Stimulated activated CD8-positive, alpha-beta memory T cell treated with anti-CD3 and anti-CD28 coated beads, Interleukin-12 subunit alpha, Interleukin-12 subunit beta, amount 100 ng/mL, for 4 hours (primary cell): ENCODE measurements around the gene BDKRB1.
"Not testable (repeated sequence)": the region's sequence is repeated elsewhere in the genome, so short reads cannot be mapped to it uniquely, and the experiment has no call there.

Experiments
- DNase-seq: peaks from one replicate; pipeline ENCODE4 v3.0.0-alpha.2; 2020; ENCODE audit warnings: low read depth

BDKRB1 gene

DNA sequence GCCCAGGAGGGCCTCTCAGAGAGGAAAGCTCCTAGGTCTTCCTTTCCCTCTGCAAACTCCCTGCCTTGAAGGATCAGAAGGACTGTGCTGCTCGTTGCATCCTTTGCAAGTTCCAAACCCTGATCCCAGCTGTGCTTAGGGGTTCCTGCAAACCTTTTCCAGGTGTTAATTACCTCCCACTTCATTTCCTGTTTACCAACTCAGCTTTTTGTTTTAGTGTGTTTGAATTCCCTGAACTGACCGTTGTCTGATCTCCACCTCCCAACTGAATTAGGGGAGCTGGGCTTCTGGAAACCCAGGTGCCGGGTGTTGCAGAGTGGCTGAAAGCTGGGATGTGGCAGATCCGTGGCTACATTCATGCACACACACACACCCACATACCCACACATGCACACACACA lies 20.6 kb upstream of the BDKRB1 start:
- DNase-seq = no peak

DNA sequence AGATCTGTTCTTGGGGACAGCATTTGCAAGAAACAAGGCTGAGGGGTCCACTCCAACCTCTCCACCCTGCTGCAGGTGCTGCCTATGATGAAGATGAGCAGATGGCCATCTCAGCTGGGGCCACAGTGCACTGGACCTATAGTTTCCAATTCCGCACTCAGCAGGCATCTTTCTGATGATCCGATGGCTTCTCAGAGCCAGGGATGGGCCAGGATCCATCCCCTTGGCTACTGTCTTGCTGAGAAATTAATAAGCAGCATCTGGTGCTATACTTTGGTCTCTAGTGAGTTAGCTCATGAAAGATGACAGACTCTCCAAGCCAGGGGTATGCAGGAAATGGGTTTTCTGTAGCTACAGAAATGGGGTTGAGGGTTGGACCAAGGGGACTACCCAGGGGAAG lies 18.4 kb upstream of the BDKRB1 start:
- DNase-seq = no peak

DNA sequence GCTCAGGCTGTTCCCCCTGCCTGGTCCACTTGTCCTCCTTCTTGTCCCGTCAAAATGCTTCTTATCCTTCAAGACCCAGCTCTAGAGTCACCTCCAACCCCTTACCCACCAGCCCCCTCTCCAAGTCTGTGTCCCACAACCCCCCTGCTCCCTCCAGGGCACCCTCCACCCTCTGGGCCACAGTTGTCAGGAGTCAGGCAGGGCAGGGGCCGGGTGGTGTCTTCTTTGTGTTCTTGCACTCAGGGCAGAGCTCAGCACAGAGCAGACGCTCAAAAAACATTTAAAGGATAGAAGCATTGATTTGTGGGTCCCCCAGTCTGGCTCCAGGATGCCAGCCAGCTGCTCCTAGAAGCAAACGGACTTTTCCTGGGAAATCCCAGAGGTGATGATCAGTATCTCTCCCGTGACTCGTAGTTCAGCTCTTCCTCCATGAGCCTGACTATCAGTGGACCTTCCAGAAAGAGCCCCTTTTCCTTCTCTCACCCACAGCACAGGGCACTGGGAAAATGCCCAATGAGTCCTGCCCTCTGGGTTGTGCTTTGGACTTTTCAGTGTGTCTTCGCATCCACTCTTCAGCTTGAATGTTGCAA lies 17.2 kb upstream of the BDKRB1 start:
- DNase-seq = no peak

DNA sequence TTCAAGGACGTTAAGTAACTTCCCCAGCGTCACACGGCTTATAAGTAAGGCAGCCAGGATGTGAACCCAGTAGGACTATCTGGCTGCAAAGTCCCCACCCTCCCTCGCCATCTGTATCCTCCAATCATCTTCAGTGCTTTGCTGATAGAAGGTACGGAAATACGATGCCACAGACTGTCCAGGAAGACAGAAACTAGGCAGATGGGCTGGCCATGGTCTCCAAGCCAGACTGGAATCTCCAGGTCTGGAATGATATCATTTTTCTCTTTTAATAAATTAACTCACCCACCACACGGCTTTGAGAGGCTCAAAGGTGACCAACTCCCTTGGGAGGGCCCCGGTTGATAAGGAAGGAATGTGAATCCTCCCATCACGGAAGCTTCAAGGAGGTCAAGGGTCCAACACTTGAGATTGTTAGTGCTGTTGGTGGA lies 16.3 kb upstream of the BDKRB1 start:
- no peak for DNase-seq

DNA sequence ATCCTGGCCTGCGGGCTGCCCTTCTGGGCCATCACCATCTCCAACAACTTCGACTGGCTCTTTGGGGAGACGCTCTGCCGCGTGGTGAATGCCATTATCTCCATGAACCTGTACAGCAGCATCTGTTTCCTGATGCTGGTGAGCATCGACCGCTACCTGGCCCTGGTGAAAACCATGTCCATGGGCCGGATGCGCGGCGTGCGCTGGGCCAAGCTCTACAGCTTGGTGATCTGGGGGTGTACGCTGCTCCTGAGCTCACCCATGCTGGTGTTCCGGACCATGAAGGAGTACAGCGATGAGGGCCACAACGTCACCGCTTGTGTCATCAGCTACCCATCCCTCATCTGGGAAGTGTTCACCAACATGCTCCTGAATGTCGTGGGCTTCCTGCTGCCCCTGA lies 15.4 kb upstream of the BDKRB1 start:
- no peak for DNase-seq

DNA sequence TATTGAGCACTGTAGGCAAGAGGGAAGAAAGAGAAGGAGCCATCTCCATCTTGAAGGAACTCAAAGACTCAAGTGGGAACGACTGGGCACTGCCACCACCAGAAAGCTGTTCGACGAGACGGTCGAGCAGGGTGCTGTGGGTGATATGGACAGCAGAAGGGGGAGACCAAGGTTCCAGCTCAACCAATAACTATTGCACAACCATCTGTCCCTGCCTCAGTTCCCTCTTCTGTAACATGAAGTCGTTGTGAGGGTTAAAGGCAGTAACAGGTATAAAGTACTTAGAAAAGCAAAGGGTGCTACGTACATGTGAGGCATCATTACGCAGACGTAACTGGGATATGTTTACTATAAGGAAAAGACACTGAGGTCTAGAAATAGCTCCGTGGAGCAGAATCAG lies 13.9 kb upstream of the BDKRB1 start:
- DNase-seq = no peak

DNA sequence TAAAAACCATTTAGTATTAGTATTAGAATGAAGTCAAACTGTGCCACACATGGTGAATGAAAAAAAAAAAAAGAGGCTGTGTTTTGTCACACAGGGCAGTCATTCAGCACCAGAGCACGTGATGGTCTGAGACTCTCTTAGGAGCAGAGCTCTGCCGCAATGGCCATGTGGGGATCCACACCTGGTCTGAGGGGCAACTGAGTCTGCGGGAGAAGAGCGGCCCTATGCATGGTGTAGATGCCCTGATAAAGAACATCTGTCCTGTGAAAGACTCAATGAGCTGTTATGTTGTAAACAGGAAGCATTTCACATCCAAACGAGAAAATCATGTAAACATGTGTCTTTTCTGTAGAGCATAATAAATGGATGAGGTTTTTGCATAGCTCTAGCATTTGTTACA lies 12.2 kb upstream of the BDKRB1 start:
- no peak for DNase-seq

DNA sequence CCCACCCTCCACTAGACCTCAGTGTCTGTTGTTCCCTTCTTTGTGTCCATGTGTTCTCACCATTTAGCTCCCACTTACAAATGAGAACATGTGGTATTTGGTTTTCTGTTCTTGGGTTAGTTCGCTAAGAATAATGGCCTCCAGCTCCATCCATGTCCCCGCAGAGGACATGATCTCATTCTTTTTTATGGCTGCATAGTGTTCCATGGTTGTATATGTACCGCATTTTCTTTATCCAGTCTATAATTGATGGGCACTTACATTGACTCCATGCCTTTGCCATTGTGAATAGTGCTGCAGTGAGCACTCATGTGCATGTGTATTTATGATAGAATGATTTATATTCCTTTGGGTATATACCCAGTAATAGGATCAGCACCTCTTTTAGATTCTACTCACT lies 10.9 kb upstream of the BDKRB1 start:
- DNase-seq = not testable (repeated sequence)

DNA sequence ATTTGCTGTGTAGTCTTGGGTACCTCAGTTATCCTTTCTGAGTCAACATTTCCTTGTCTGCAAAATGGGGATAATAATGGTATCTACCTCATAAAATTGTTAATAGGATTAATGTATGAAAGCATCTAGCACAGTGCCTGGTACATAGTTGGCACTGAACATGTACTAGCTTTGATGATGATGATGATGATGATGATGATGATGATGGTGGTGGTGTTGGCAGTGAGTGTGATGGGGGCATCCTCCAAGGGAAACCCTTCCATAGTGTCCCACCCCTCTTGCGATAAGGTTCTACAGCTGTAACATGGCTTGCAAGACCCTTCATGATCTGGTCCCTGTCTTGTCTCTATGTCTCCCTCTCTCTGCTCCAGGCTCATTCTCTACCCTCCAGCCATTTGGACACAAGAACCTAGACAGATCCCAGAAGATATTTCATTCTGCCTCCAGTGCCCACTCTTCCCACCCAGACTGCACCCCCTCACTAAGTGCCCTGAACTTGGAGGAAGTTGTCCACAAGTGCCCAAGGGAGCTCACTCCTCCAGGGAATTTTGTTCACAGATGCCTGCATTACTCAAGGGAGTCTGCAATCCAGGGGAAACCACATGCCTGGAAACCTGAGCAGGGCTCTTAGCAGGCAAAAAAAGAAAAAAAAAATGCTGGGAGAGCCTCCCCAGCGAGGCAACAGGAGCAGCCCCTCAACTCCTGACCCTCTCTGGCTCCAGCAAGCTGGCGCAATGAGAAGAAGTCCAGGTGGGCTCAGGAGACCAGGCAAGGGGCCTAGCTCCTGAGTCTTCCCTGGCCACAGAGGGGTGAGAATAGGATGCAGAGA lies 10.1 kb upstream of the BDKRB1 start:
- no peak for DNase-seq

DNA sequence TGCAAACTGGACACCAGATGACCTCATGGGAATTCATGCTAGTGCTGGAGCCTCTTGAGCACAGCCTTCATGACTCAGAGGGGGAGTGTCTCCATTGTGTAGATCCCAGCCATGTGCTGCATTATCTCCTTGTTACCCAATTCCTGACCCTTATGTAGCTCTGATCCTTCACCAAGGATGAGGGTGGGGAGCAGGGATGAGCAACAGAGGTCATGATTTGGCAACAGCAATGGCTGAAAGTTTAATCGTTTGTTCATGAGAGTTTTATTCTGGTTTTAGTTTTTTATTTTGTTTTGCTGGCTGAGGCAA lies 9.5 kb upstream of the BDKRB1 start:
- no peak for DNase-seq

DNA sequence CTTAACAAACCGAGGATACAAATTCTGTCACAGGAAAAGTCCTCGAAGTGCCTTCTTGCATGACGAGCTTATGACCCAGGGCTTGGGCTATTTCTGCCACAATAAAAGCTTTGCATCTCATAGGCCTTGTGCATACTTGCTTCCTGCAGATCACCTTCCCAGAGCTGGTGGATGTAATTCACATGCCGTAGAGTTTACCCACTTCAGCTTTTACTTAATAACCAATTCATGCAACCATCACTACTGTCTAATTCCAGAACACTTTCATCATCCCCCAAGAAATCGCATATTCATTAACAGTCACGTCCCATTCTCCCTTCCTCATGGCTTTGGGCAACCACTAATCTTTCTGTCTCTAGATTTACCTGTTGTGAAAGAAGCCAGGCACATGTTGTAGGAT lies 9.0 kb upstream of the BDKRB1 start:
- DNase-seq = no peak

DNA sequence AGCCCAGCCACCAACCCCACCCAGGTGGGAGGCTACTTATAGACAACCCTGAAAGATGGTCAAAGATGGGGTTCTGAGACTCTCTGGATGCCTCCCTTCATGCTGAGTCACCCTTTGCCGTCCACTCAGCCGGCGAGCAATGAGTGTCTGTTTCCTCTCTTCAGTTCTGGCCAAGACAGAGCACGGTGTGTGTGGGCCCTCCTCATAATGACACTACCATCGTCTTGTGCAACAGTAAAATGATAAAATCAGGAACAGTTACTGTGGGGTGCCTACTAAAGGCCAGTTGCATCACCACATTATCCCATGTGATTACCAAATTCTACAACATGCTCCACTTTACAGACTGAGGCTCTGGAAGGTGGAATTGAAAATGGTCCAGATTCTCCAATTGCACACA lies 7.0 kb upstream of the BDKRB1 start:
- DNase-seq = no peak

DNA sequence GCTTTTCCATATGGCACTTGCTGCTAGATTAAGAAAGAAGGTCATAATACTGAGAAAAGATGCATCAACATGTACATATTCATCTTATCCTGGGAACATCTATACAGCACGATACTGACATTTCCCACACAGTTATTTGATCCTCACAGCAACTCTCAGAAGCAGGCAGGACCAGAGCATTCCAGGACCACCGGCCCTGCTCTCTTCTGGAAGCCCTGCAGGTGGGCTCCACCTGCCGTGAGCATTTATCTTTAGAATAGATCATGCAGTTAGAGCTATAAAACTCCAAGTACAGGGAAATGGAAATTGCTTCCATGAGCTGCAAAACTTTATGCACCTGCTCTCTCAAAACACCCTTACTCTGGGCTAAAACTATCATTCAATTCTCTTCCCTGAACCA lies 5.5 kb upstream of the BDKRB1 start:
- DNase-seq = no peak

DNA sequence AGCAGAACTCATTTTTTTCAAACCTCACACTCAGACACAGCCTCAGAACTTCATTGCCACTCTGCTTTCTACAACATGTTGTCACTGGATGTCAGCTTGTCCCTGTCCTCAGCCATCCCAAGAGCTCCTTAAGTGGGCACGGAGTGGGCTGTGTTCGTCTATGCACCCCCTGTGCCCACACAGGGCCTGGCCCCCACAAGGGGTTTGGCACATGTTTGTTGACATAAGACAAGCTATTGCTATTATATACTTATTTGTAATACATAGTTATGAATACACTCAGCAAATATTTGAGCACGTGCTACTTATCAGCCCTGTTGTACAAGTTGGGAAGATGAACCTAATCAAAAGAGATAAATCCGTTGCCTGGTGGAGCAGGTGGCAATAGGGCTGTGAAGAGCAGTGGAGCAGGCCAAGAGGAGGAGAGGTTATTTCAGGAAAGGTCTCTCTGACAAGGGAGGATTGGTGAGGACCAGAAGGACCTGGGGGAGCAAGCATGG lies 4.3 kb upstream of the BDKRB1 start:
- DNase-seq = no peak

DNA sequence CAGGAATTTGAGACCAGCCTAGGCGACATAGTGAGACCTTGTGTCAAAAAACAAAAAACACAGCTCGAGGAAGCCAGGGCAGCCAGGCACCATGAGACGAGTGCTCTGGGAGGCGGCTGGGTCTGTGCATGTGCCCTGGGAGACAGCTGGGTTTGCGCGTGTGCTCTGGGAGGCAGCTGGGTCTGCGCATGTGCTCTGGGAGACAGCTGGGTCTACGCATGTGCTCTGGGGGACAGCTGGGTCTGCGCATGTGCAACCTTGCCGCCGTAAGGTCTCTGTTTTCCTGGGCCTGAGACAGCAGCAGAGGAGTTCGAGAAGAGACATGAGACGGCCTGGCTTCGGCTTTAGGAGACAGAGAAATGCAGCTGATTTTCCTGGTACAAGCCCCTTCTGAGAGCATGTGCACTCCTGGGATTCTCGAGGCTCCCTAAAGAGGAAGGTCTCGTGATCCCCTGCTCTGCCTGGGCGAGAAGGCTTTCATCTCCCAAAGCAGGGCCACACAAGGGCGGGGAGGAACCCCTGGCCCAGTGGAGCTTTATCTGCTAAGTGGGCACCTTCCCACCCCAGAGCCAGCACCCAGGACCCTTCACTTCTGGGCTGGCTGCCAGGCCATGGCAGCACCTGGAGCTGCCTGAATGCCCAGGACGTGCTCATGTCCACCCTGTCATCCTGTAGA lies 3.5 kb upstream of the BDKRB1 start:
- DNase-seq = no peak

DNA sequence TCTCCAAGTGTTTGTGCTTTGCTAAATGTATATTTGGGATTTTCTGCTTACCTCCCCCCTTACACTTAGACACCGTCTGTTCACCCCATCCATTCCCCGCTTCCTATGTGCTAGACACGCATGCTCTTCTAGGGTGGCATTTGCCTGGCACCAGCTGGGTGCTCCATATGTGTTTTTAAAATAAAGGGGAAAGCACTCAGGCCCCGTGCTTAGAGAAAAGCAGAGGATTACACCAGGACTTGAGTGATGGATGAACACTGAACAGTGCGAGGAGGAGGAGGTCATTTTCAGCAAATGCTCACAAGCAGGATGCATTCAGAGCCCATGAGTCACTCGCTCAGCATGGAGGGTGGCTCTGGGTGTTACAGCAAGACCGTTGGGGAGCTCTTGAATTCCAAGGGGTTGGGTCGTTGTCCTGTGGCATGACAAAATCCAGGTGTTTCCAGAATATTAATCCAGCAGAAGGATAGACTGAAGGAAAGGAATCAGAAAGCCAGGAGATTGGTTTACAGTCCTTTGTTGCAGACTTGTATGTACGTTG lies 2.9 kb upstream of the BDKRB1 start:
- DNase-seq = no peak

DNA sequence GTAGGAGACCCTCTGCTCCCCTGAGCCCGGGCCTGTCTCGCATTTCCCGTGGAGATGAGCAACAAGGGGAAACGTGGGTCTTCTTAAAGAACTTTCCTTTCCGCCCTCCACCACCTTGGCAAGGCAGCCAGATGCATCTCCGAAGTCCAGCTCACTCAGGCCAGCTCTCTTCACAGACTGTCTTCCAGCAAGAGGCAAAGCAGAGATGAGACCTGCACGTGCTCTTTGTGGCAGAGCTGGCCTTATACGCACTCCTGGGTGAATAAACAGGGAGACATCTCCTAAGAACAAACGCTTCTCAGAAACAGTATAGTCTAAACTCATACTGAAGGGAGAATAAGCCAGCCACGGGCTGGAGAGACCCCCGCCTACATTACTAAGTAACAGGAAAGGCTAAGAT lies 1.3 kb upstream of the BDKRB1 start:
- DNase-seq = no peak

DNA sequence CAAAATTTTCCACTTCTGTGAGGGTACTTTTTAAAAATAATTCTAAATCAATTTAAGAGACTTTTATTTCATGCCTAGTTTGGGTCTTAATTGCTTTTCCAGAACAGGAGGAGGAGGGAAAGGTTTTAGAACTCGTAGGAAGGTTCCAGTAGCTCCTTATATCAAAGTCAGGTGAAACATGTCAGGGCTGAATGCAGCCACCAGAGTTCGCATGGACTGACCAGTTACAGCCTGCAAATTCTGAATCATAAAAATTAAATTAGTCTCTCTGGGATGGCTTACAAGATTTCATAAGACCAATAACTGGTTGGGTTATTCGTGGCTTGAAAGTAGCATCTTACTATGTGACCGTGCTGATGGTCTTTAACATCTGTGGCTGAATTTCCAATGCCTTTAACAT lies 397 bp downstream of the BDKRB1 start:
- DNase-seq = no peak

DNA sequence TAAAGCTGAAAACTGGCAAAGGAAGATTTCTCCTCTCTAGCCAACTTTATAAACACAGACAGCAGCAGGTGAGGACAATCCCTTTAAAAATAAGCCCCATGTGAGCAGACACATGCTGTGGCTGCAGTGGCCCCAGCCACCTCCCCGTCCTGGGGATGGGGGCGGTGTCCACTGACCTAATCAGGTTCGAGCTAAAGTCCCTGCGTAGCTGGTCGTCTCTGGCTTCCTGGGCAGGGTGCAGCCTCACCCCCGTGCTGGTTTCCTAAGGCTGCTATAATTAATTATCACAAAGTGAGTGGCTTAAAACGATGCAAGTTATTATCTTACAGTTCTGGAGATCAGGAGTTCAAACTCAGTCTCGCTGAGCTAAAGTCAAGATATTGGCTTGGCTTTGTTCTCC lies 1.0 kb downstream of the BDKRB1 start:
- no peak for DNase-seq

DNA sequence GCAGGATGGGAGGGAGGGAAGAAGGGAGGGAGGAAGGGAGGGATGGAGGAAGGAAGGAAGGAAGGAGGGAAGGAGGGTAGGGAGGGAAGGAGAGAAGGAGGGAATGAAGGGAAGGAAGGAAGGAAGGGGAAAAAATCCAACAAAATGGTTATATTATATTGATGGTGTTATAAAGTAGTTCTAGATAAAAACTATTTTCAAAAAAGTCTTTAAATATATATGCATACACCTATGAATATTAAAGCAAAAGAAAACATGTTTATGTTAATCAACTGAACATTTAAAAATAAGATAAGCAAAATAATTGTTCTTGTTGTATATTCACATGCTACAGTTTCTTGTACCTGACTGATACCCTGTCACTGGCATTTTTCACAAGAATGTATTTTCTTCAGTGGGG lies 1.9 kb downstream of the BDKRB1 start:
- DNase-seq = no peak

DNA sequence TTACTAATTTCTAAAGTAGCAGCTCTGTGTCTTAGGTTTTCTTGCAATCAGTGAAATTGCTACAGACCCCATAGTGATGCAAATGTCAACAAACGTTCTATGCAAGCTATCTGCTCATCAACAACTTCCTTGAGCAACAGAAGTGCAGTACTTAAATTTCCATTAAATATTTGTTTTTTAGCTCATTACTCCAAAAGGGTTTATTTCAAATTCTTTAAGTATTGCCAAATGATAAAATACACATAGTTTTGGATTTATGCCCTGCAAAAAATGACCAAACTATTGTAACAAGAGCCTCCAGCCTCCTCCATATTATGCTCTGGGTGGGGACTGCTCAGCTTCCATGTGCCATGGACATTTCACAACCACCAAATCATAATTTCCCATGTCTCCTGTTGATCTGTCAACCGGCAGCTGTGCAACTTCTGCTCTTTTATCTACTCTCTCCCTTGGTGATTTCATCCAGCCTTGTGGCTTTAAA lies 4.4 kb downstream of the BDKRB1 start:
- no peak for DNase-seq

DNA sequence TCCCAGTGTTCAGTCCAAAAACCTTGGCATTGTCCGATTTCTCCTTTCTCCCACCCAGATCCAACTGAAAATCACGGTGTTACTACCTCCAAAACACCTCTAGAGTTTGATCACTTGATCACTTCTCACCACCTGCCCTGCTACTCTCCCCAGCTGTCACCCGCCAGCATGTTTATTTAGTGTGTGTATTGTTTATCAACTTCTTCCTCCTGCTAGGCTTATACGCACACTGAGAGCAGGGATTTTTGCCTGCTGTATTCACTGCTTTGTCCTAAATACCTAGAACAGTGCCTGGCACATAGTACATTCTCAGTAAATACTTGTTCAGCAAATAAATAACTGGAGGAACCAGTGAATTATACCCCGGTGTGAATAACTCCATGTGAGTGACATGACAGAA lies 5.0 kb downstream of the BDKRB1 start:
- no peak for DNase-seq
